ENCODE measurements around the gene AZIN2.

Gene AZIN2

DNA sequence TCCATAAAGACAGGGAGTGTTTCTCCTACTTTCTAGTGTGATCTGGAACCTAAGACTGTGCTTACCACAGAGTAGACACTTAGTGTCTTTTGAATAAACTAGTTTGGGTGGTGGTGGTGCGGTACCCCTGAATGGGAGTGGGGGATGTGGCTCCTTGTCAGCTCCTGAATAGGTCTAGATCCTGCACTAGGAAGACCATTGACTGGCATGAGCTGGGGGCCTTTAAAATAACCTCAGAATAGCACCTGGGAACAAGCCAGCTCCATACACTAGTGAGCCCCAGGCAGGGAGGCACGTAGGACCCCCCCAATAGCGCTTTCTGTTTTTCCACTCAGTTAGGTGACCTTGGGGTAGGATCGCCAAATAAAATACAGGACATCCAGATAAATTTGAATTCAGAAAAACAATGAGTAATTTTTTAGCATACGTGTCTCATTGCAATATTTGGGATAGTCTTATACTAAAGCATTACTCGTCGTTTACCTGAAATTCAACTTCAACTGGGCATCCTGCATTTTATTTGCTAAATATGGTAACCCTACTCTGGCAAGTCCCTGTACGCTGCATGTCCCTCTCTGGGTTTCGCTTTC, 45.6 kb downstream of the AZIN2 start:
- Histone ChIP-seq H3F3A (ENCODE audit: insufficient read depth) (peaks cover 8% of the 10 kb centered on the region; the same call in 1 of the 2 replicates), H3K27me3 (ENCODE audit: low read length) (no peaks in the 10 kb centered on the region), H3K79me2 (ENCODE audit: insufficient read depth, low read length) (no peaks in the 10 kb centered on the region), H3K27ac (ENCODE audit: low read depth, low read length) (no peak overlapping the region), H3K9me3 (ENCODE audit: insufficient read depth, low read length) (no peaks in the 10 kb centered on the region), H2AFZ (ENCODE audit: low read depth, low read length, severe bottlenecking) (peak overlapping the region; percentile 81), H3K9ac (ENCODE audit: low read length) (peak overlapping the region; percentile 47), H3K9me2 (replicated peaks; ENCODE audit: insufficient read depth, low read length) (no peaks in the 10 kb centered on the region), H4K20me1 (ENCODE audit: low read depth, low read length) (no peaks in the 10 kb centered on the region), H3K36me3 (ENCODE audit: low read length) (no peaks in the 10 kb centered on the region), H3K4me3 (ENCODE audit: insufficient read depth, low read length, poor library complexity, severe bottlenecking) (peak overlapping the region; percentile 52), H3K4me2 (ENCODE audit: low read depth, low read length, poor library complexity, severe bottlenecking) (peak overlapping the region; percentile 53)
- no peak for TF ChIP-seq EZH2phosphoT487 (conservative IDR thresholded peaks at IDR 0.05; ENCODE audit: low read length)
- TF ChIP-seq, protein P1, sequence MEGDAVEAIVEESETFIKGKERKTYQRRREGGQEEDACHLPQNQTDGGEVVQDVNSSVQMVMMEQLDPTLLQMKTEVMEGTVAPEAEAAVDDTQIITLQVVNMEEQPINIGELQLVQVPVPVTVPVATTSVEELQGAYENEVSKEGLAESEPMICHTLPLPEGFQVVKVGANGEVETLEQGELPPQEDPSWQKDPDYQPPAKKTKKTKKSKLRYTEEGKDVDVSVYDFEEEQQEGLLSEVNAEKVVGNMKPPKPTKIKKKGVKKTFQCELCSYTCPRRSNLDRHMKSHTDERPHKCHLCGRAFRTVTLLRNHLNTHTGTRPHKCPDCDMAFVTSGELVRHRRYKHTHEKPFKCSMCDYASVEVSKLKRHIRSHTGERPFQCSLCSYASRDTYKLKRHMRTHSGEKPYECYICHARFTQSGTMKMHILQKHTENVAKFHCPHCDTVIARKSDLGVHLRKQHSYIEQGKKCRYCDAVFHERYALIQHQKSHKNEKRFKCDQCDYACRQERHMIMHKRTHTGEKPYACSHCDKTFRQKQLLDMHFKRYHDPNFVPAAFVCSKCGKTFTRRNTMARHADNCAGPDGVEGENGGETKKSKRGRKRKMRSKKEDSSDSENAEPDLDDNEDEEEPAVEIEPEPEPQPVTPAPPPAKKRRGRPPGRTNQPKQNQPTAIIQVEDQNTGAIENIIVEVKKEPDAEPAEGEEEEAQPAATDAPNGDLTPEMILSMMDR (IDR thresholded peaks at IDR 0.05; ENCODE audit: insufficient read depth, low read length, poor library complexity, severe bottlenecking): no peak

DNA sequence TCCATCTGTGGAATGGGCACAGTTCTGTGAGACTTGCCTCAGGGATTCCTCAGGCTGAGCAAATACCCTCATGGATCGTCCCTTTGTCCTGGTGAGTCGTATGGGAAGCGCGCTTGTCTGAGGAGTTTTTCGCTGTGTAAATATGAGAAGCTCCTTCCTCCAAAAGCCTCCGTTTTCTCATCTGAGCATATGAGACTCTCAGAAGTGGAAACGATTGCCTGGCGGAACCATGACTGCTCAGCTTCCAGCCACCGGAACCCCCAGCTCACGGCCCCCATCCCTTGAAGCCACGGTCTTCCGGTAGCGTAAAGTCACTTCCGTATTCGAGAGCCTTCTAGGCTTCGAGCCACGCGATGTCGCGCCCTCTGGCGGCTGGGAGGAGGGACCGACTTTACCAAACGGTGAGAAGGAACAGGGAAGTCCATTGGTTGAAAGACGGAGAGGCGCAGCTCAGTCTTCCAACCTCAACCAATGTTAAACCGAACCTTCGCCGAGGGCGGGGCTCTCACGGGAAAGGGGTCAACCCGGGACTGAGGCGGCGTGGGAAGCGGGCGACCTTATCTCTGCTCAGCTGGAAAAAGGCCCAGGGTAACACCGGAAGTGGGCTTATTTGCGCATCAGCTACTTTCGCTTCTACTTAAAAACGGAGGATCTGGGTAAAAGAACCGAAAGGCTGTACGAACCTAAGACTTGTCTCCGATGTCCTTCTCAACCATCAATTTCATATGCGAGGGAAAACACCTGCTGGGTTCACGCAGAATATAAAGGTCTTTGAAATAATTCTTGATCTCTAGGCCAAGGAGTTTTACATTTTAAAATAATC, 46.3 kb downstream of the AZIN2 start:
- Histone ChIP-seq H3K9me2 (replicated peaks; ENCODE audit: insufficient read depth, low read length) (no peaks in the 10 kb centered on the region), H4K20me1 (ENCODE audit: low read depth, low read length) (no peaks in the 10 kb centered on the region), H3F3A (ENCODE audit: insufficient read depth) (peaks cover 8% of the 10 kb centered on the region; the same call in 1 of the 2 replicates), H3K36me3 (ENCODE audit: low read length) (no peaks in the 10 kb centered on the region), H3K27ac (ENCODE audit: low read depth, low read length) (no peak overlapping the region), H3K4me3 (ENCODE audit: insufficient read depth, low read length, poor library complexity, severe bottlenecking) (peak overlapping the region; percentile 52), H3K9me3 (ENCODE audit: insufficient read depth, low read length) (no peaks in the 10 kb centered on the region), H3K27me3 (ENCODE audit: low read length) (no peaks in the 10 kb centered on the region), H3K4me2 (ENCODE audit: low read depth, low read length, poor library complexity, severe bottlenecking) (peak overlapping the region; percentile 53), H3K9ac (ENCODE audit: low read length) (peak overlapping the region; percentile 47), H3K79me2 (ENCODE audit: insufficient read depth, low read length) (no peaks in the 10 kb centered on the region), H2AFZ (ENCODE audit: low read depth, low read length, severe bottlenecking) (peak overlapping the region; percentile 81)
- no peak for TF ChIP-seq EZH2phosphoT487 (conservative IDR thresholded peaks at IDR 0.05; ENCODE audit: low read length)
- TF ChIP-seq, protein P1 (IDR thresholded peaks at IDR 0.05; ENCODE audit: insufficient read depth, low read length, poor library complexity, severe bottlenecking): peak; percentile 85

DNA sequence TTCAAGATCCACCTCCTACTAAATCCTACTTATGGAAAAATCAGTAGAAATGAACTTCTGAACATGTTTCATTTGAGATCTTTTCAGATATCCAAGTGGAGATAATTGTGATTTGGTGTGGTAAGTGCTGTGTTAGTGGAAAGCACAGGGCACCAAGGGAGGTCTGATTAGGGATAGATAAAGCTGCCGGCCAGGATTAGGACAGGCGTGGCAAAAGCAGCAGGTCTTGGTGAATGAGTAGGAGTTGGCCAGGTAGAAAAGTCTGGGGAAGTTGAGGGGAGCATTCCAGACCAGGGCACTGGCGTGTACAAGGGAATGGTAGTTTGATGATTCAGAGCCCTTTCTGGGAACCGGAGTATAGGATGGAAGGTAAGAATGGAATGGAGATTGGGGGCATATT, 47.8 kb downstream of the AZIN2 start:
- H4K20me1 ChIP-seq (ENCODE audit: low read depth, low read length): no peaks in the 10 kb centered on the region
- no peaks in the 10 kb centered on the region for H3K9me2 ChIP-seq (replicated peaks; ENCODE audit: insufficient read depth, low read length)
- no peaks in the 10 kb centered on the region for H3K79me2 ChIP-seq (ENCODE audit: insufficient read depth, low read length)
- no peak overlapping the region for H2AFZ ChIP-seq (ENCODE audit: low read depth, low read length, severe bottlenecking)
- H3K27me3 ChIP-seq (ENCODE audit: low read length): no peaks in the 10 kb centered on the region
- no peak overlapping the region for H3K4me2 ChIP-seq (ENCODE audit: low read depth, low read length, poor library complexity, severe bottlenecking)
- TF ChIP-seq, protein P1 (IDR thresholded peaks at IDR 0.05; ENCODE audit: insufficient read depth, low read length, poor library complexity, severe bottlenecking): no peak
- TF ChIP-seq EZH2phosphoT487 (conservative IDR thresholded peaks at IDR 0.05; ENCODE audit: low read length): no peak
- no peak overlapping the region for H3K4me3 ChIP-seq (ENCODE audit: insufficient read depth, low read length, poor library complexity, severe bottlenecking)
- H3K9ac ChIP-seq (ENCODE audit: low read length): no peak overlapping the region
- H3K36me3 ChIP-seq (ENCODE audit: low read length): no peaks in the 10 kb centered on the region
- H3K9me3 ChIP-seq (ENCODE audit: insufficient read depth, low read length): no peaks in the 10 kb centered on the region
- no peak overlapping the region for H3K27ac ChIP-seq (ENCODE audit: low read depth, low read length)
- peaks cover 8% of the 10 kb centered on the region; the same call in 1 of the 2 replicates for H3F3A ChIP-seq (ENCODE audit: insufficient read depth)

Measured in SU-DHL-6 (cell line).